Measurements from ENCODE around the gene MYO15B.

MYO15B gene

GRCh38 chr17:75595284-75595919 lies 7.8 kb downstream of the MYO15B start:
- no peaks in the 10 kb centered on the region for H3K4me1 ChIP-seq (ENCODE audit: low read length)
- no peak for DNase-seq
- H3K4me2 ChIP-seq (ENCODE audit: low read depth, low read length), result no peak overlapping the region
- peaks cover 61% of the 10 kb centered on the region for H3K27me3 ChIP-seq (replicated peaks; ENCODE audit: insufficient read depth, low read length)
- H3K79me2 ChIP-seq (ENCODE audit: low read length), result no peaks in the 10 kb centered on the region
- no peaks in the 10 kb centered on the region for H3K9me3 ChIP-seq (replicated peaks; ENCODE audit: insufficient read depth, low read length)
- H3F3A ChIP-seq (ENCODE audit: insufficient read depth, low read length), result no peaks in the 10 kb centered on the region
- TF ChIP-seq CTCF (IDR thresholded peaks at IDR 0.05; ENCODE audit: low read length), result no peak
- TF ChIP-seq EZH2phosphoT487 (IDR thresholded peaks at IDR 0.05; ENCODE audit: low read length), result no peak
- TF ChIP-seq EZH2 (optimal IDR thresholded peaks at IDR 0.05; ENCODE audit: low read depth, low read length), result no peak
- no peaks in the 10 kb centered on the region for H3K9me2 ChIP-seq (replicated peaks; ENCODE audit: insufficient read depth, low read length)
- H3K9ac ChIP-seq (ENCODE audit: low read length), result no peak overlapping the region
- H2AFZ ChIP-seq (ENCODE audit: low read length), result no peak overlapping the region
- no peak overlapping the region for H3K4me3 ChIP-seq (ENCODE audit: low read length)
- H3K36me3 ChIP-seq (replicated peaks; ENCODE audit: insufficient read depth, low read length), result no peaks in the 10 kb centered on the region
- H3K27ac ChIP-seq (ENCODE audit: low read length), result no peak overlapping the region
- H4K20me1 ChIP-seq (ENCODE audit: insufficient read depth, low read length), result no peaks in the 10 kb centered on the region

- no peak overlapping the region for H3K4me2 ChIP-seq (ENCODE audit: low read depth, low read length)
- no peak overlapping the region for H2AFZ ChIP-seq (ENCODE audit: low read length)
- no peak for TF ChIP-seq EZH2 (optimal IDR thresholded peaks at IDR 0.05; ENCODE audit: low read depth, low read length)
- H4K20me1 ChIP-seq (ENCODE audit: insufficient read depth, low read length), result no peaks in the 10 kb centered on the region
- H3K27me3 ChIP-seq (replicated peaks; ENCODE audit: insufficient read depth, low read length), result peaks cover 57% of the 10 kb centered on the region
- no peaks in the 10 kb centered on the region for H3K9me2 ChIP-seq (replicated peaks; ENCODE audit: insufficient read depth, low read length)
- H3K36me3 ChIP-seq (replicated peaks; ENCODE audit: insufficient read depth, low read length), result no peaks in the 10 kb centered on the region
- H3K9me3 ChIP-seq (replicated peaks; ENCODE audit: insufficient read depth, low read length), result no peaks in the 10 kb centered on the region
- no peak overlapping the region for H3K9ac ChIP-seq (ENCODE audit: low read length)
- DNase-seq, result no peak
- H3K4me1 ChIP-seq (ENCODE audit: low read length), result no peaks in the 10 kb centered on the region
- no peak overlapping the region for H3K4me3 ChIP-seq (ENCODE audit: low read length)
- H3F3A ChIP-seq (ENCODE audit: insufficient read depth, low read length), result no peaks in the 10 kb centered on the region
- H3K27ac ChIP-seq (ENCODE audit: low read length), result no peak overlapping the region
- no peaks in the 10 kb centered on the region for H3K79me2 ChIP-seq (ENCODE audit: low read length)
These were observed 8.3 kb downstream of the MYO15B start for GRCh38 chr17:75595920-75596313.

- no peak for TF ChIP-seq EZH2phosphoT487 (IDR thresholded peaks at IDR 0.05; ENCODE audit: low read length)
- TF ChIP-seq CTCF (IDR thresholded peaks at IDR 0.05; ENCODE audit: low read length), result no peak
- no peak for TF ChIP-seq EZH2 (optimal IDR thresholded peaks at IDR 0.05; ENCODE audit: low read depth, low read length)
- H3F3A ChIP-seq (ENCODE audit: insufficient read depth, low read length), result no peaks in the 10 kb centered on the region
- H3K9me2 ChIP-seq (replicated peaks; ENCODE audit: insufficient read depth, low read length), result no peaks in the 10 kb centered on the region
- no peaks in the 10 kb centered on the region for H3K9me3 ChIP-seq (replicated peaks; ENCODE audit: insufficient read depth, low read length)
- H3K36me3 ChIP-seq (replicated peaks; ENCODE audit: insufficient read depth, low read length), result no peaks in the 10 kb centered on the region
- no peaks in the 10 kb centered on the region for H3K4me1 ChIP-seq (ENCODE audit: low read length)
- no peak for DNase-seq
- no peak overlapping the region for H3K4me2 ChIP-seq (ENCODE audit: low read depth, low read length)
- H3K9ac ChIP-seq (ENCODE audit: low read length), result no peak overlapping the region
- no peak overlapping the region for H3K27ac ChIP-seq (ENCODE audit: low read length)
- no peaks in the 10 kb centered on the region for H4K20me1 ChIP-seq (ENCODE audit: insufficient read depth, low read length)
- no peaks in the 10 kb centered on the region for H3K79me2 ChIP-seq (ENCODE audit: low read length)
- no peak overlapping the region for H2AFZ ChIP-seq (ENCODE audit: low read length)
- no peak overlapping the region for H3K4me3 ChIP-seq (ENCODE audit: low read length)
- peaks cover 51% of the 10 kb centered on the region for H3K27me3 ChIP-seq (replicated peaks; ENCODE audit: insufficient read depth, low read length)
These were observed 8.9 kb downstream of the MYO15B start for GRCh38 chr17:75596320-75597087.

Data from MM.1S (cell line).